GM18505 (cell line): Measurements from ENCODE around the gene PNLIPRP2.

Source experiments
- ATAC-seq: cut with Tn5 transposase; IDR thresholded peaks from one replicate; pipeline ENCODE4 v1.9.1; 2021; ENCODE audit not compliant: unreplicated experiment
- POLR2A ChIP-seq: IDR thresholded peaks from 4 replicates; pipeline ENCODE4 v1.6.1; 2011; ENCODE audit warnings: borderline replicate concordance; ENCODE audit not compliant: insufficient read depth, insufficient read length; ENCODE audit errors: extremely low read depth

The PNLIPRP2 gene

DNA sequence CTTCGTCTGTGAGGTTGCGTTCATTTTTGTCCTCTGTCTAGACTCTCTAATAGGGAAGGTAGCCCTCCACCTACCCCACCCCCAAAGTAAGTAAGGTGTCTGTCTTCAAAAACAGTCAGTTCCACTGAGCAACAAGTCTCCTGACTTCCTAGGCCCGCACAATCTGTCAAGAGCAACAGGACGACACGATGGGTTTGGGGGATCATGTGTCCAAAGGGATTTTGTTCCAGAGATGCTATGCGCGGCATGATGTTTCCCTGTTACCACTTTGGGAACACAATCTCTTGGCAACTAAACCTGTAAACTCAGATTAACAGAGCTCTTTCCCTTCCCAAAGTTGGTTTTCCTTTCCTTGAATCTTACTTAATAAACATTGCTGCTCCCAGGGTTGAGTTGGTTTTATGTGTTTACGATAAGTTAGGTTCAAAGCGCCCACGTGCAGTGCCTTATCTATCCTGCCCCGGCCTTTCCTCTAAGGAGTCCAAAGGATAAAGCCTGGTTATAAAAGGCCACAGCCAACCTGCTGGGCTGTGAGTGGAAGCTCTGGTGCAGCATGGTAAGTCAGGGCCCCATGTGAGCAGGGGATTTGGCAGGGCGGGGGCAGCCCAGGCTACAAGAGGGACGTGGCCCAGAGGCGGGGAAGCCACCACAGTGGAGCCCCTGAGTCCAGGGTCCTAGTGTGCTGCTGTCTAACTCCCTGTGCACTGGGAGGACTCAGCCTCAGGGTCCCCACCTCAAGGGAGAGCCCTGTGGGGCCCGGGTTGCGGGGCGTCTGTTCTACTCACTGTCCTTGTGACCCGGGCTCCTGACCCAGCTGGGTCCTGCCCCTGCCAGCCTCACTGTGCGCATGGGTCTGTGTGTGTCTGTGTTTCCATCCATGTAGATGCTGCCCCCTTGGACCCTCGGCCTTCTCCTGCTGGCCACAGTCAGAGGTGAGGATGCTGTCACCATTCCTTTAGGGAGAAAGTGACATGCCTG is at the start of gene PNLIPRP2:
Gene PNLIPRP2, plus strand, starts transcription at position 531 of the 978 bp plus-strand sequence.
- no peak for TF ChIP-seq POLR2A

DNA sequence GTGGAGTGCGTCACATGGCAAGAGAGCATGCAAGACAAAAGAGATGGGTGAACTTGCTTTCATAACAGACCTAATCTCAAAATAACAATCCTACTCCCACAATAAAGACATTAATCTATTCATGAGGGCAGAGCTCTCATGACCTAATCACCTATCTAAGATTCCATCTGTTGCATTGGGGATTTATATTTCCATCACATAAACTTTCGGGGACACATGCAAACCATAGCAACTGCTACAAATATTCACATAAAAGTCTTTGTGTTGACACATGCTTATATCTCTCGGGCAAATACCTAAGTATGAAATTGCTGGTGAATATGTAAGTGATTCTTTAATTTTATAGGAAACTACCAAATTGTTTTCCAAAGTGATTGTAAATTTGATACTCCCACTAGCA is 46.0 kb upstream of the PNLIPRP2 start:
- ATAC-seq = no peak
- no peak for TF ChIP-seq POLR2A

More for the DNA sequence above, at the start of gene PNLIPRP2:
- ATAC-seq = no peak

DNA sequence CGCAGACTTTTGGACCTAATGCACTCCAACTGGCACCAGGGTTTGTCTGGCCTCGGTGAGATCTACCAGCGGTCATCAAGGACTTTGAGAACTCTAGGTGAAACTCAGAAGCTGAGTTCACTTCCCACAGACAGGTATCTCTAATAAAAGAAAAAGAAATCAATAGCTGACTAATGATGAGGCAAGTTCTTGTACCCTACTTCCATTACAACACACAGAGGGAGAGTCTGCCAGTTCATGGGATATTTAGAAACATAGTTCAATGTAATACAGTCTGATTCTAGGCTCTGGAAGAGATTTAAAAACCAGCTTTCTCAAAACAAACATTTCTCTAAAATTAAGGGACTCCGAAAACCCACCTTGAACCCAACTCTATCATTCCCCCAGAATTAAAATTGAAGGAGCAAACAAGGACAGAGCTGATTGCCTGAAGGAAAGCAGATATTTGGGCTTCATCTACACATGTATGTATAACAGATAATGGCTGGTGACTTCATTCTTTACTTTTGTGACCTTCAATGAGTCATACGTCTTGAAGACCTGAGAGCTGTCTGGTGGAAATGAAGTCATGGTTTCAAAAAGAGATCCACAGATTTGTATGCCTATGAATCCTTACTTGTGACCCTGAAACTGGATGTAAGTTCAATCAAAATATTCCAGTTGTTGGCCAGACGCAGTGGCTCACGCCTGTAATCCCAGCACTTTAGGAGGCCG is 32.7 kb upstream of the PNLIPRP2 start:
- no peak for TF ChIP-seq POLR2A
- ATAC-seq = no peak

DNA sequence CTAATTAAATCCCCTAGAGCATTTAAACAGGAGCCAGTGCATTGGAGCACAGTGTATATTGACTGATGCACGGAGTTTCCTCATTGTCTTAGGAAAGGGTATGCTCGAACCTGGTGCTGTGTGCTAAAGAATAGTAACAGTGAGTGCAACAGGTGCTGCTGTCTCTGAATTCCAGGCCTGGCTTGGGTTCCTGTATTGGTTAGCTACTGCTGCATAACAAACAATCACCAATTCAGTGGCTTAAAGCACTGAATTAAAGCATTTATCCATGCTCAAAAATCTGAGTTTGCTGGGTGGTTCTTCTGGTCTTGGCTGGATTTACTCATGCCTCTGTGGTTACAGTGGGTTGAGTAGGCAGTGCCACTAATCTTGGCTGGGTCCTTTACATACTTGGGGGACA is 31.8 kb upstream of the PNLIPRP2 start:
- ATAC-seq = no peak
- TF ChIP-seq POLR2A = no peak

DNA sequence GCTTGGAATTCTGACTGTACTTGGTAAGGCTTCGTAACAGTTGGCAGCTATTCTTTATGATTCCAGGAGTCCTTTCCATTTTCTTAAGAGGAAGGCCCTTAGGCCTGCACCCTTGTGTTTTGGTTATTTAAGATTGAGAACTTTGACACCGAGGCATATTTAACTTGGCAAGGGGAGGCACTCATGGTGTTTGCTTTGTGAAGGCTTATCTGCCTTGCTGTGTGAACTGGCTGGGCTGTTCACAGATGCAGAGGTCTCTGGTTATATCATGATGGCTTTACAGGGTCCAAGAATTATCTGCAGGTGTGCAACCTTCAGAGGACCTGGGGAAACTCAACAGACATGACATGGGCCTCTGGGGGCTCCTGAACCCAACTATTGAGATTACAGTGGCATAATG is 30.8 kb upstream of the PNLIPRP2 start:
- no peak for TF ChIP-seq POLR2A

DNA sequence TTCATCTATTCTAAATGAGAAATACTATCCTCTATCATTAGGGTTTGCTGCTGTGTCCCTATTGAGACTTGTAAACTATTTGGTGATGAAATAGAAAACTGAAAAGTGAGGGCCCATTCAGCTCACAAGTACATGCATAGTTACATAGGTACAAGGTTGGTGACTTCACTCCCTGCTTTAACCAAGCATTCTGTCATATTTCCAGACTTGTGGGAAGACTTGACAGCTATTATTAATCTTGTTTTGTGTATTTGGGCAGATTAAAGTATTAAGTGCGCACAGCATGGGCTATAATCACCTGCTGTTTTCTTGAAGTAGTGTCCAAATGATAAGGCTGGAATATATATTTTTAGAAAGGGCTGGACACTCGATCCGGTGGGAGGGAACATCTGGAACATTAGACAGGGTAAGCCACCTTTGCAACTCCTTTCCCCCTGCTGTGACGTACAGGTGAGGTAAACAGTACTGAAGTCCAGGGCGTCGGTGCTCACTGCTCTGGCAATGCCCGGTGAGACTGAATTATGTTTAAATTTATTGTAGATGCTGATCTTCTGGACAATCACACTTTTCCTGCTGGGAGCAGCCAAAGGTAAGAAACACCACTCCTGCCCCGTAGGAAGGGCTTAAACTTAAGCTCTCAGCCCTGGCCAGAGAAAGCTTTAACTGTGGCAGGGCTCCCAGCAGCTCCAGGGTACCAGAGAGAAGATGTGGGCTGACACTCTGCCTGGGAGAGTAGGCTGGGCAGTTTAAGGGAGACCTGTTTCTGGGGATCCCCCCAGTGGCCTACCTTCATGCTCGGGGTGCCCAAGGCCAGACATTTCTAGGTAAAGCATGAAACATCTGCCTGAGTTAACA is 29.9 kb upstream of the PNLIPRP2 start, which contains the start of gene PNLIPRP1:
Gene PNLIPRP1, plus strand, starts transcription at position 370 of the 855 bp plus-strand sequence. Its CDS starts 171 bp downstream, at position 541.
- TF ChIP-seq POLR2A = no peak
- ATAC-seq = no peak

More for the DNA sequence above, 30.8 kb upstream of the PNLIPRP2 start:
- ATAC-seq = no peak

DNA sequence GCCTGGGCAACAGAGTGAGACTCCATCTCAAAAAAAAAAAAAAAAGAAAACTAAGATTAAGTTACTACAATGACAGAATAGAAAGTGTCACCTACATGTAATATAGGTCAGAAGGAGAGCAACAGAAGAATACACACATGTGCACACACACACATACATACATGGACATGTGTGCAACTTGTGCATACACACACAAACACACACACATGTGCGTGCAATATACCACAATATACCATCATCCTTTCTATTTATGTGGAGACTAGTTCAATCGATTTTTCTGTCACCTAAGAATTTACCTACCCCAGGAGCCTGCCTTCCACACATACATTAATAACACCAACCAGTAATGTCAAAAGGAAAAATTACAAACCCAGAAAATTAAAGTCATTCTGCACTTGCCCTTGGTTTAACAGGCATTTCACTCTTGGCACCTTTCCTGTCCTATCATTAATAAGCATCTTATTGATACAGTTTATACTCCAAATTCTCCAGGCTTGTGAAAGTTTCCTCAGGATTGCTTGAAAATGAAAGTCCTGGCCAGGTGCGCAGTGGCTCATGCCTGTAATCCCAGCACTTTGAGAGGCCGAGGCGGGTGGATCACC is 27.5 kb upstream of the PNLIPRP2 start:
- no peak for TF ChIP-seq POLR2A
- ATAC-seq = no peak

DNA sequence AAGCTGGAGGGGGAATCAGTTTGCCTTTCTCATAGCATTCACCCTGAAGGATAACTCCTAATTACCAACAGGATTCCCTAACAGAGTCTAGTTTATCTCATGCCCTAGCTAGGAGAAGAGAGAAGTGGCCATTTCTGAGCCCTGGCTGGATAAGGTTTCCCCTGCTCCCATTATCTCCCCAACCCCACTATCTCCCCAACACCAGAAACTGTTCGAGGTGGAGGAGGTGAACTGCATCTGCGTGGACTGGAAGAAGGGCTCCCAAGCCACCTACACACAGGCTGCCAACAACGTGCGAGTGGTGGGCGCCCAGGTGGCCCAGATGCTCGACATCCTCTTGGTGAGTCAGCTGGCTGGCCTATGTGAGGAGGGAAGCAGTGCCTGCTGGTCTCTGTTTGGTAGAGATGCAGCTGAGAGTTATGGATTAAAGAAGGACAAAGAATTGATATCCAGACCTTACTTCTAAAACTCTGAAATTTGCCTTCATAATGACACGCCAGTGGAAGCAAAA is 26.2 kb upstream of the PNLIPRP2 start:
- no peak for ATAC-seq
- TF ChIP-seq POLR2A = no peak

DNA sequence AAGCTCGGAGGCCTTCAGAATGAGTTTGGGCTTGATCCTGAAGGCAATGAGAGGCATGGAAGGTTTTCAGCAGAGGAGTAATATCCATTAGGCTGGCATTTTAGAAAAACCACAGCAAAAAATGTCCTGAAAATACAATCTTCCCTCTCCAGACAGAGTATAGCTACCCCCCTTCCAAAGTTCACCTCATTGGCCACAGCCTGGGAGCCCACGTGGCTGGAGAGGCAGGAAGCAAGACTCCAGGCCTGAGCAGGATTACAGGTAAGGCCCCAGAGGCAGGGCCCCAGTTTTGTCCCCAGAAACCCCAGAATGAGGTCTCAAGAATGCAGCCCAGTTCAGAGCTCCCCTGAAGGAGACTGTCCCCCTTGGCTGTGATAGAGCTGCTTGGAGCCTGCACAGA is 24.7 kb upstream of the PNLIPRP2 start:
- ATAC-seq = no peak
- TF ChIP-seq POLR2A = no peak

DNA sequence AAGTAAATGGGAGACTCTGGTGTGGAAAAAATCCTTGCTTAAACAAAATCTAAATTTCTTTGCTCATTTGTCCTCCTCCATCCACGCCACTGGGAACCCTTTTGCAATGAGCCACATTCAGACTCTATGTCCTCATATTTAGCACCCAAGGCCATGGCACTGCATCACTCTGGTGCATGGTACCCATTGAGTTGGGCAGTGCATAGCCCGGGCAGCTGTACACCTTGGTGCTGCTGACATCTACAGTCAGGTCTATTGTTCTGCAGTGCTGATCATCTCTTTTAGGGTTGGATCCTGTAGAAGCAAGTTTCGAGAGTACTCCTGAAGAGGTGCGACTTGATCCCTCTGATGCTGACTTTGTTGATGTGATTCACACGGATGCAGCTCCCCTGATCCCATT is 23.2 kb upstream of the PNLIPRP2 start:
- no peak for ATAC-seq
- TF ChIP-seq POLR2A = no peak

DNA sequence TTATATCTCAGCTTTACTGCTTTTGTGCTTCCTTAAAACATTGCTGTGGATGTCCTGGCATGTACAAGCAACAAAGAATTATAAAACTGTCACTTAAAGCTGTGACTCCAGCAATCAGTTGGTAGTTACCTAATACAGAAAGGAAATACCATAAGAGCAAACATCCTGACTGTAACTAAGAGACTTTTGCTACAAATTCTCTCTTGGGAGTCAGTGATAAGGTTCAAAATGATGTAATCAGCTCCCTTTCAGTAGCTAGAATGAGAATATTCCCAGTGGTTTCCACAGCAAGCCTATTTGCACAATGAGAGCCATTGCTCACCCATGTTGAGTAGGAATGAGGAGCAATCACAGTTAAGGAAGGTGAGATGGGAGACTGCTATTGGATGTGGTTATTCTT is 22.4 kb upstream of the PNLIPRP2 start:
- no peak for TF ChIP-seq POLR2A
- no peak for ATAC-seq

DNA sequence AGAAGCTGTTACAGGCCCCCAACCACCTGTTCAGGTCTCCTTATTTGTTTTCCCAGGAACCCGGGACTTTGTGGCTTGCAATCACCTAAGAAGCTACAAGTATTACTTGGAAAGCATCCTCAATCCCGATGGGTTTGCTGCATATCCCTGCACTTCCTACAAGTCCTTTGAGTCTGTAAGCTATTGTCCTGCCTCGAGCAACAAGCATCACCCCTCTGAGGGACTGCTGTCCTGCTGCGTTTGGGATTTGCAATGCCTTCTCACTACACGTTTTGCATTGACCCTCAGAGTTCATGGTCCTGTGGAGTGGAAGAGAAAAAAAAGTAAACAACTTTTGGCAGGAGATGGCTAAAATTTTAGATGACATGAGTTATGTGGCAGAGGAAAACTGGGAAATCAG is 20.8 kb upstream of the PNLIPRP2 start:
- no peak for TF ChIP-seq POLR2A
- no peak for ATAC-seq
